Upper lobe of left lung (tissue), 4 donors: ENCODE results near the gene OR5H14.

Experiments used
- POLR2AphosphoS5 ChIP-seq, 2 donors: sonication (generic); formaldehyde crosslinking; IDR thresholded peaks; one replicate each; pipeline ENCODE4 v1.5.1; 2017; ENCODE audit warnings: antibody characterized with exemption in 2 of 2
- TF ChIP-seq, protein P1 (sequence below), 6 experiments: fragments of 450-650 bp in 4 of 6; fragments of 200-600 bp in 2 of 6; sonication (generic) in 2 of 6; IDR thresholded peaks; one replicate each; pipeline ENCODE4 v1.5.1; 2016 to 2019; ENCODE audit warnings: antibody characterized with exemption in 6 of 6

DNA sequence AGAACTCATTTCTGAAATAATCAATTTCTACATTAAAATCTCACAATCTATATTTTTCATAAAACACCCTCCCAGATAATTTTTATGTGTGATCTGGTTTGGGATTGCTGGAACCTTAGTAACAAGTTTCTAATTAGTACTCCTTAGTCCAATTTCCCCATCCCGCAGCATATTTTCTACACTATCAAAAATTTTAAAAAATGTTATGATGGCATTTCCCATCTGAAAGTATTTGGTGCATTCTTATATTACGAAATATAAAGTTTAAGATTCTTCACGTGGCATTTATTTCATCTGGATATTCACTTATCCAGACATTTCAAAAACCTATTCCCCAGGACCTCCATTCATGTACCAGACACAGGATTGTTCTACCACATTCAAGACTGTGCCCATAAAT, 1.5 kb downstream of the OR5H14 start:
- TF ChIP-seq, protein P1, sequence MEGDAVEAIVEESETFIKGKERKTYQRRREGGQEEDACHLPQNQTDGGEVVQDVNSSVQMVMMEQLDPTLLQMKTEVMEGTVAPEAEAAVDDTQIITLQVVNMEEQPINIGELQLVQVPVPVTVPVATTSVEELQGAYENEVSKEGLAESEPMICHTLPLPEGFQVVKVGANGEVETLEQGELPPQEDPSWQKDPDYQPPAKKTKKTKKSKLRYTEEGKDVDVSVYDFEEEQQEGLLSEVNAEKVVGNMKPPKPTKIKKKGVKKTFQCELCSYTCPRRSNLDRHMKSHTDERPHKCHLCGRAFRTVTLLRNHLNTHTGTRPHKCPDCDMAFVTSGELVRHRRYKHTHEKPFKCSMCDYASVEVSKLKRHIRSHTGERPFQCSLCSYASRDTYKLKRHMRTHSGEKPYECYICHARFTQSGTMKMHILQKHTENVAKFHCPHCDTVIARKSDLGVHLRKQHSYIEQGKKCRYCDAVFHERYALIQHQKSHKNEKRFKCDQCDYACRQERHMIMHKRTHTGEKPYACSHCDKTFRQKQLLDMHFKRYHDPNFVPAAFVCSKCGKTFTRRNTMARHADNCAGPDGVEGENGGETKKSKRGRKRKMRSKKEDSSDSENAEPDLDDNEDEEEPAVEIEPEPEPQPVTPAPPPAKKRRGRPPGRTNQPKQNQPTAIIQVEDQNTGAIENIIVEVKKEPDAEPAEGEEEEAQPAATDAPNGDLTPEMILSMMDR (IDR thresholded peaks at IDR 0.05): no peak
- no peak for TF ChIP-seq POLR2AphosphoS5 (IDR thresholded peaks at IDR 0.05)
